ENCODE measurements around the gene CD55.
A peak's percentile ranks its signal among the peaks of the same experiment; 100 is the strongest.
"Not testable (repeated sequence)": the region's sequence is repeated elsewhere in the genome, so short reads cannot be mapped to it uniquely, and the experiment has no call there.

Gene CD55

GRCh38 chr1:207318072-207318619, 3.3 kb upstream of the CD55 start:
- no peak for DNase-seq (ENCODE audit: low read depth)
- TF ChIP-seq CTCF (conservative IDR thresholded peaks at IDR 0.05; ENCODE audit: low read depth, low read length) = no peak
- H3K4me3 ChIP-seq (ENCODE audit: low read depth, low read length) = no peak overlapping the region

GRCh38 chr1:207319199-207319598, 2.3 kb upstream of the CD55 start:
- no peak overlapping the region for H3K4me3 ChIP-seq (ENCODE audit: low read depth, low read length)
- DNase-seq (ENCODE audit: low read depth) = no peak
- TF ChIP-seq CTCF (conservative IDR thresholded peaks at IDR 0.05; ENCODE audit: low read depth, low read length) = no peak

- not testable (repeated sequence) for DNase-seq (ENCODE audit: low read depth); H3K4me3 ChIP-seq (ENCODE audit: low read depth, low read length)
These were observed 1.4 kb upstream of the CD55 start for GRCh38 chr1:207320105-207320504.

GRCh38 chr1:207321790-207322645, 540 bp downstream of the CD55 start:
- no peak for TF ChIP-seq CTCF (conservative IDR thresholded peaks at IDR 0.05; ENCODE audit: low read depth, low read length)
- DNase-seq (ENCODE audit: low read depth) = peak; percentile 39
- H3K4me3 ChIP-seq (ENCODE audit: low read depth, low read length) = peak overlapping the region; percentile 81

- H3K4me3 ChIP-seq (ENCODE audit: low read depth, low read length) = no peak overlapping the region
- no peak for DNase-seq (ENCODE audit: low read depth)
- TF ChIP-seq CTCF (conservative IDR thresholded peaks at IDR 0.05; ENCODE audit: low read depth, low read length) = no peak
These were observed 2.1 kb downstream of the CD55 start for GRCh38 chr1:207323425-207324225.

GRCh38 chr1:207328004-207328403, 6.5 kb downstream of the CD55 start:
- H3K4me3 ChIP-seq (ENCODE audit: low read depth, low read length) = no peak overlapping the region
- no peak for TF ChIP-seq CTCF (conservative IDR thresholded peaks at IDR 0.05; ENCODE audit: low read depth, low read length)
- DNase-seq (ENCODE audit: low read depth) = peak; percentile 72

GRCh38 chr1:207328908-207329440, 7.5 kb downstream of the CD55 start:
- no peak overlapping the region for H3K4me3 ChIP-seq (ENCODE audit: low read depth, low read length)
- DNase-seq (ENCODE audit: low read depth) = no peak
- TF ChIP-seq CTCF (conservative IDR thresholded peaks at IDR 0.05; ENCODE audit: low read depth, low read length) = no peak
